ENCODE measurements around the gene CHDH. TPM values are rescaled to one million over a fixed set of nuclear protein-coding genes. Genes with fewer than 3 reads are reported as not detected.

Gene CHDH
- total RNA-seq, 6 experiments from 2014 or later, result 25.0 to 49.1 (median 39.4) TPM

DNA sequence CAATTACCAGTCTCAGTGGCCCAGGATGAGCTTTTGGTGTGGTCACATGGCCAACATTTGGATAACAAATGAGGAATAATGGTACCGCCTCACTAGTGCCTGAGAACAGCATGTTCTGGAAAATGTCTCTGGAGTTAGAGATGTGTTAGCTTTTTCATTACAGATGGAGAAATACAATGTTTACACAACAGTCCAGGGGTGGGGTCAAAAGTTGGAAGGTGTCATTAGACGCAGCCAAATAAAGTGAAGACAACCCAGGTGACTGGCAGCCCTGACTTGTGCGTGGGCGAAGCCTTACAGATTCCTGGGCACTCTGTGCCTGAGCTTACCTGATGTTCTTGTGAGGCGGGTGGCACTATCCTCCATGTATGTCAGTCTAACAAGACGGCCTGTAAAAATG is 13.0 kb upstream of the CHDH start:
- WGBS (ENCODE audit: insufficient coverage, low coverage, low lambda C conversion rate, missing lambda C conversion rate), result 75% methylated on average over 6 of the region's 6 CpGs
- DNase-seq (peak in 1 of 3 donors; percentile 59), ATAC-seq (peak; percentile 74 to 79 (median 78))
- Histone ChIP-seq H3K36me3 (peaks cover 0 to 35% (median 11%) of the 10 kb centered on the region in 4 donors), H3K9me3 (no peaks in the 10 kb centered on the region), H3K4me1 (peaks cover 0 to 7% (median 3%) of the 10 kb centered on the region in 4 donors), H3K27ac (peak overlapping the region in 2 of 3 donors; percentile 27 to 39), H3K4me3 (no peak overlapping the region), H3K27me3 (no peaks in the 10 kb centered on the region)
- TF ChIP-seq, protein P1, sequence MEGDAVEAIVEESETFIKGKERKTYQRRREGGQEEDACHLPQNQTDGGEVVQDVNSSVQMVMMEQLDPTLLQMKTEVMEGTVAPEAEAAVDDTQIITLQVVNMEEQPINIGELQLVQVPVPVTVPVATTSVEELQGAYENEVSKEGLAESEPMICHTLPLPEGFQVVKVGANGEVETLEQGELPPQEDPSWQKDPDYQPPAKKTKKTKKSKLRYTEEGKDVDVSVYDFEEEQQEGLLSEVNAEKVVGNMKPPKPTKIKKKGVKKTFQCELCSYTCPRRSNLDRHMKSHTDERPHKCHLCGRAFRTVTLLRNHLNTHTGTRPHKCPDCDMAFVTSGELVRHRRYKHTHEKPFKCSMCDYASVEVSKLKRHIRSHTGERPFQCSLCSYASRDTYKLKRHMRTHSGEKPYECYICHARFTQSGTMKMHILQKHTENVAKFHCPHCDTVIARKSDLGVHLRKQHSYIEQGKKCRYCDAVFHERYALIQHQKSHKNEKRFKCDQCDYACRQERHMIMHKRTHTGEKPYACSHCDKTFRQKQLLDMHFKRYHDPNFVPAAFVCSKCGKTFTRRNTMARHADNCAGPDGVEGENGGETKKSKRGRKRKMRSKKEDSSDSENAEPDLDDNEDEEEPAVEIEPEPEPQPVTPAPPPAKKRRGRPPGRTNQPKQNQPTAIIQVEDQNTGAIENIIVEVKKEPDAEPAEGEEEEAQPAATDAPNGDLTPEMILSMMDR (IDR thresholded peaks at IDR 0.05), result no peak
- no peak for TF ChIP-seq POLR2A (IDR thresholded peaks at IDR 0.05)
- intact Hi-C loops (cut with DNase I), result no loop called here

- 84% methylated on average over 7 of the region's 7 CpGs for WGBS (ENCODE audit: insufficient coverage, low coverage, low lambda C conversion rate, missing lambda C conversion rate)
- H3K27ac ChIP-seq, result peak overlapping the region in 2 of 3 donors; percentile 27 to 39
- ATAC-seq, result no peak
Measured at GRCh38 chr3:53858096-53858741, 12.0 kb upstream of the CHDH start.

GRCh38 chr3:53856964-53857363 is 10.7 kb upstream of the CHDH start:
- WGBS (ENCODE audit: insufficient coverage, low coverage, low lambda C conversion rate, missing lambda C conversion rate), result 74% methylated on average over 5 of the region's 7 CpGs
- no peak overlapping the region for H3K4me3 ChIP-seq
- peaks cover 0 to 25% (median 5%) of the 10 kb centered on the region in 4 donors for H3K36me3 ChIP-seq
- no peaks in the 10 kb centered on the region for H3K27me3 ChIP-seq
- no peak for ATAC-seq
- no peak overlapping the region for H3K27ac ChIP-seq
- peaks cover 0 to 7% (median 3%) of the 10 kb centered on the region in 4 donors for H3K4me1 ChIP-seq
- intact Hi-C loops (cut with DNase I), result no loop called here
- no peak for DNase-seq
- H3K9me3 ChIP-seq, result no peaks in the 10 kb centered on the region
- TF ChIP-seq POLR2A (IDR thresholded peaks at IDR 0.05), result no peak
- TF ChIP-seq, protein P1 (IDR thresholded peaks at IDR 0.05), result no peak

More at GRCh38 chr3:53858096-53858741, 12.0 kb upstream of the CHDH start:
- no peak overlapping the region for H3K4me3 ChIP-seq
- H3K36me3 ChIP-seq, result peaks cover 0 to 30% (median 11%) of the 10 kb centered on the region in 4 donors
- intact Hi-C loops (cut with DNase I), result no loop called here
- DNase-seq, result no peak
- no peak for TF ChIP-seq POLR2A (IDR thresholded peaks at IDR 0.05)
- TF ChIP-seq, protein P1 (IDR thresholded peaks at IDR 0.05), result no peak
- H3K27me3 ChIP-seq, result no peaks in the 10 kb centered on the region
- peaks cover 0 to 7% (median 3%) of the 10 kb centered on the region in 4 donors for H3K4me1 ChIP-seq
- no peaks in the 10 kb centered on the region for H3K9me3 ChIP-seq

GRCh38 chr3:53850895-53851294 is 4.7 kb upstream of the CHDH start:
- intact Hi-C loops (cut with DNase I), result no loop called here
- Histone ChIP-seq H3K36me3 (no peaks in the 10 kb centered on the region), H3K27me3 (no peaks in the 10 kb centered on the region), H3K9me3 (no peaks in the 10 kb centered on the region), H3K27ac (no peak overlapping the region), H3K4me1 (peaks cover 0 to 7% (median 0%) of the 10 kb centered on the region in 4 donors), H3K4me3 (no peak overlapping the region)
- DNase-seq (peak in 1 of 3 donors; percentile 56), ATAC-seq (no peak)
- no peak for TF ChIP-seq POLR2A (IDR thresholded peaks at IDR 0.05)
- TF ChIP-seq, protein P1 (IDR thresholded peaks at IDR 0.05), result no peak
- 47% methylated on average over 5 of the region's 5 CpGs for WGBS (ENCODE audit: insufficient coverage, low coverage, low lambda C conversion rate, missing lambda C conversion rate)

Data from right lobe of liver (tissue), 6 donors.